ENCODE results near the gene BRPF1.
A peak's percentile ranks its signal among the peaks of the same experiment; 100 is the strongest.

BRPF1 gene

GRCh38 chr3:9776896-9777693 lies 45.6 kb downstream of the BRPF1 start:
- no peaks in the 10 kb centered on the region for H3K9me3 Mint-ChIP-seq
- peak overlapping the region; percentile 98 for H3K27ac Mint-ChIP-seq
- H3K36me3 Mint-ChIP-seq, result peaks cover 14 to 15% of the 10 kb centered on the region in 2 donors
- no peak for DNase-seq
- no peak overlapping the region for H3K4me3 Mint-ChIP-seq
- ATAC-seq (replicated peaks), result no peak
- no peaks in the 10 kb centered on the region for H3K27me3 Mint-ChIP-seq
- peaks cover 55 to 64% of the 10 kb centered on the region in 2 donors for H3K4me1 Mint-ChIP-seq

- ATAC-seq (replicated peaks) (no peak), DNase-seq (no peak)
- H3K4me3 Mint-ChIP-seq, result peak overlapping the region in 1 of 2 donors; percentile 35
- peak overlapping the region; percentile 98 for H3K27ac Mint-ChIP-seq
- peaks cover 19 to 20% of the 10 kb centered on the region in 2 donors for H3K36me3 Mint-ChIP-seq
- no peaks in the 10 kb centered on the region for H3K9me3 Mint-ChIP-seq
- peaks cover 61 to 69% of the 10 kb centered on the region in 2 donors for H3K4me1 Mint-ChIP-seq
- no peaks in the 10 kb centered on the region for H3K27me3 Mint-ChIP-seq
Observed at GRCh38 chr3:9777694-9778021, 46.1 kb downstream of the BRPF1 start.

DNA sequence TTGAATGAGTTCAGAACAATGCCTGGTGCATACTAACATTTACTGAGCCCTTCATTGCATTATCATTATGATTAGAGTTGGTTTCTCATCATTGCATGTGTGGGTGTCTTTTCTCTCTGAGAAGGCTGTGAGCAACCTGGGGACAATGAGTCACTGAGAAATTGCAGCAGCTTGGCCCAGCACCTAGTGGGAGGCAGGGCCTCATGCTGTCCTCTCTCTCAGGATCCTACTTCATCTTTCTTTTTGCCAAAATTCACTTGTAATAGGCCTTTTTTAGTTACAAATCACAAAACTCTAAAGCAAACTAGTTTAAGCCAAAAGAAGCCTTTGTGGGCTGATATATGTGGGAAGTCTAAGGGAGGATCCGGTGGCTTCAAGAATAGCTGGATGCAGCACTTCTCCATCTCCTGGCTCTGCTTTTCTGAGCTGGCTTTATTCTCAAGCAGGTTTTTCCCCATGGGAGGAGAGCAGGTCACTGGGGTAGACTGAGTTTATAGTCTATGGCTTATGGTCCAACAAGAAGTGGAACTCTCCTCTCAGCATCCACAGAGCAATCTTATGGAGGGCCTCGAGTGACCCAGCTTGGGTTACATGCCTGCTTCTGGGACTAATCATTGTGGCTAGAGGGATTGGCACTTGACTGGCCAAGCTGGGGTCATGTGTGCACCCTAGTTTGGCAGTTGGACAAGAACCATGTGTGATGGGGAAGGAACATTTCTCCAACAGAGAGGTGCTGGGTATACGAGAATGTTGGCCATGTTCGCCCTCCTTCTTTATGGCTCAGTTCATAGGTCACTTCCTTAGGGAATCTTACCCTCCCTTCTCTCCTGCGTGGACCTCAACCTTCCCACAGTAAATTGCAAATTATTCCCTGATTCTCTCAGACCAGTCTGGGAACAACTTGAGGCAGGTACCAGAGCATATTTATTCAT lies 46.9 kb downstream of the BRPF1 start:
- DNase-seq, result peak; percentile 48
- ATAC-seq (replicated peaks), result peak; percentile 52 to 59
- H3K9me3 Mint-ChIP-seq, result no peaks in the 10 kb centered on the region
- peaks cover 63 to 74% of the 10 kb centered on the region in 2 donors for H3K4me1 Mint-ChIP-seq
- no peaks in the 10 kb centered on the region for H3K27me3 Mint-ChIP-seq
- peak overlapping the region; percentile 98 for H3K27ac Mint-ChIP-seq
- H3K36me3 Mint-ChIP-seq, result peaks cover 25% of the 10 kb centered on the region in 2 donors
- peak overlapping the region; percentile 60 to 63 for H3K4me3 Mint-ChIP-seq

DNA sequence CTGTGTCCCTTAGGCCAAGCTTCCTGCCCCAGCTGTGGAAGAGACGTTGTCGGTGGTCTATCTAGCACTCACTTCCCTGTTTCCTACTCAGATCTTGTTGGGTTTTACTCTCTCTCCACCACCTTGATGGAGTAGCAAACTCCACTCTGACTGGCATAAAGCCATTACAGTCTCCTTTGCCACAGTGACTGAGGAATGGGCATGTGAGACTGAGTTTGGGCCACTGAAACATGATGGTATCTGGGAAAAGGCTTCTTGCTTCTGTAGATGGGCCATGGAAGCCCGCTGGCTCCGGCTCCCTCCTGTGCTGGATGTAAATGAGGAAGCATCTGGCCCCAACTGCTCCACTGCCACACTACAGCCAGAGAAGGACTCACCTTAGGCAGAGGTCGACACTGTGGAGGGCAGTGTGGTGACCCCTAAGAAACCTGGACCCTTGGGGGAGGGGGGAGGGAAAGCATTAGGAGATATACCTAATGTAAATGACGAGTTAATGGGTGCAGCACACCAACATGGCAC lies 47.6 kb downstream of the BRPF1 start:
- ATAC-seq (replicated peaks) (peak; percentile 0 to 7), DNase-seq (no peak)
- Mint-ChIP-seq H3K4me1 (peaks cover 61 to 74% of the 10 kb centered on the region in 2 donors), H3K4me3 (peak overlapping the region; percentile 63 to 78), H3K36me3 (peaks cover 25 to 28% of the 10 kb centered on the region in 2 donors), H3K27ac (peak overlapping the region; percentile 98), H3K27me3 (no peaks in the 10 kb centered on the region), H3K9me3 (no peaks in the 10 kb centered on the region)

DNA sequence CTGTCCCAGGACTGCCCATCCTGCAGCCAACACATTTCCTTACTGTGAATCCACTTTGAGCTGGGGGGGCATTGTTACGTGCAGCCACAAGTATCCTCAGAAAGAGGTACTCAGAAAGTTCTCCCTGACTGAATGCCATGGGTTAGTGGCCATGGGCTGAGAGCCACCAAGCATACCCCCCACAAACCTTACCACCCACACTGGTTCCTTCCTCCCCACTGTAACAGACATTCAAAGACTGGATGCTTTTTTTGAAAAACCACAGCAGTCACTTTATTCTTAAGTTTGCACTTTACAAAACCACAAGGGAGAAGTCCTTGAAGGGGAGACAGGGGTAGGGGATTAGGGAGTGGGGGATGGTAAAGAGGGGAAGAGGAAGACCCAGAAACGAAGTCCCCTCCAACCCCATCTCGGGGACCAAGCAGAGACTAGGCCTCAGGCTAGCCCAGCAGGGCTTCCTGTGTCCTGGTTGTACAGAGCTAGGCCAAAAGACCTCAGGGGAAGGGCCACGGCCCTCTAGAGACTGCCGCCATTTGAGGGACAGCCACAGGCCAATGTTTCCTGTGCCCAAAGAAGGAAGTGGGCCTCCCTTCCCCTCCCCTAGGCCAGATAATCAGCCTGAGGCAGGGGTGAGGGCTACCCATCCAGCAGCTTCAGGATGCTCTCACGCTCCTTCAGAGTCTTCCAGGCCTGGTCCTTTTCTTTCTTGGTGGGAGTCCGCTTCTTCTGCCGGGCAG lies 48.4 kb downstream of the BRPF1 start:
- H3K36me3 Mint-ChIP-seq, result peaks cover 27 to 30% of the 10 kb centered on the region in 2 donors
- H3K27ac Mint-ChIP-seq, result peak overlapping the region; percentile 98
- no peaks in the 10 kb centered on the region for H3K27me3 Mint-ChIP-seq
- H3K4me1 Mint-ChIP-seq, result peaks cover 61 to 74% of the 10 kb centered on the region in 2 donors
- H3K4me3 Mint-ChIP-seq, result peak overlapping the region; percentile 75 to 78
- ATAC-seq (replicated peaks) (peak; percentile 82 to 84), DNase-seq (peak; percentile 81)
- H3K9me3 Mint-ChIP-seq, result no peaks in the 10 kb centered on the region

DNA sequence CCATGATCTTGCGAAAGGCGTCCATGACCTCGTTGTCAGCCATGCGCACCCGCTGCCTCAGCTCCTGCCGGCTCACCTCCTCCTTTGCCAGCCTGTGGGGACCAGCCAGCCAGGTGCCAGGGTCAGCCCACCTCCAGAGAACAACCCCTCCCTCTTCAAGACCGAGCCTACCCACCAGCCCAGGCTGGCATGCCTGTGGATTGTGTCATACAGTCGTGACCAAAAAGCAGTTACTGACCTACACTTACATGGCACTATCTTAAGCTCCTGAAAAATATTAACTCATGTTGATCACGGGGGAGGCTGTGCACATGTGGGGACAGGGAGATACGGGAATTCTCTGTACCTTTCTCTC lies 48.9 kb downstream of the BRPF1 start:
- no peaks in the 10 kb centered on the region for H3K9me3 Mint-ChIP-seq
- H3K36me3 Mint-ChIP-seq, result peaks cover 33 to 35% of the 10 kb centered on the region in 2 donors
- peak in 1 of 2 donors; percentile 3 for ATAC-seq (replicated peaks)
- H3K4me1 Mint-ChIP-seq, result peaks cover 59 to 74% of the 10 kb centered on the region in 2 donors
- peak overlapping the region; percentile 75 to 78 for H3K4me3 Mint-ChIP-seq
- H3K27me3 Mint-ChIP-seq, result no peaks in the 10 kb centered on the region
- H3K27ac Mint-ChIP-seq, result peak overlapping the region; percentile 98
- no peak for DNase-seq

DNA sequence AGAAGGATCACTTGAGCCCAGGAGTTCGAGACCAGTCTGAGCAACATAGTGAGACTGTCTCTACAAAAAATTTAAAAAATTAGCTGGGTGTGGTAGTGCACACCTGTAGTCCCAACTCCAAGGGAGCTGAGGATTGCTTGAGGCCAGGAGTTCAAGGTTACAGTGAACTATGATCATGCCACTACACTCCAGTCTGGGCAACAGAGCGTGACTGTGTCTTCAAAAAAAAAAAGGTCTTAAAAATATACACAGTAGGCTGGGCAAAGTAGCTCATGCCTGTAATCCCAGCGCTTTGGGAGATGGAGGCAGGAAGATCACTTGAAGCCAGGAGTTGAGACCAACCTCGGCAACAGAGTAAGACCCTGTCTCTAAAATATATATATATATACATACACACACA lies 49.4 kb downstream of the BRPF1 start:
- Mint-ChIP-seq H3K4me3 (peak overlapping the region; percentile 75 to 78), H3K27me3 (no peaks in the 10 kb centered on the region), H3K27ac (peak overlapping the region; percentile 98), H3K9me3 (no peaks in the 10 kb centered on the region), H3K36me3 (peaks cover 36 to 40% of the 10 kb centered on the region in 2 donors), H3K4me1 (peaks cover 59 to 72% of the 10 kb centered on the region in 2 donors)
- ATAC-seq (replicated peaks) (no peak), DNase-seq (no peak)

GRCh38 chr3:9781551-9781950 lies 50.0 kb downstream of the BRPF1 start:
- Mint-ChIP-seq H3K4me3 (peak overlapping the region in 1 of 2 donors; percentile 16), H3K27ac (peak overlapping the region; percentile 98), H3K9me3 (no peaks in the 10 kb centered on the region), H3K27me3 (no peaks in the 10 kb centered on the region), H3K36me3 (peaks cover 42 to 46% of the 10 kb centered on the region in 2 donors), H3K4me1 (peaks cover 57 to 72% of the 10 kb centered on the region in 2 donors)
- DNase-seq (no peak), ATAC-seq (replicated peaks) (no peak)

DNA sequence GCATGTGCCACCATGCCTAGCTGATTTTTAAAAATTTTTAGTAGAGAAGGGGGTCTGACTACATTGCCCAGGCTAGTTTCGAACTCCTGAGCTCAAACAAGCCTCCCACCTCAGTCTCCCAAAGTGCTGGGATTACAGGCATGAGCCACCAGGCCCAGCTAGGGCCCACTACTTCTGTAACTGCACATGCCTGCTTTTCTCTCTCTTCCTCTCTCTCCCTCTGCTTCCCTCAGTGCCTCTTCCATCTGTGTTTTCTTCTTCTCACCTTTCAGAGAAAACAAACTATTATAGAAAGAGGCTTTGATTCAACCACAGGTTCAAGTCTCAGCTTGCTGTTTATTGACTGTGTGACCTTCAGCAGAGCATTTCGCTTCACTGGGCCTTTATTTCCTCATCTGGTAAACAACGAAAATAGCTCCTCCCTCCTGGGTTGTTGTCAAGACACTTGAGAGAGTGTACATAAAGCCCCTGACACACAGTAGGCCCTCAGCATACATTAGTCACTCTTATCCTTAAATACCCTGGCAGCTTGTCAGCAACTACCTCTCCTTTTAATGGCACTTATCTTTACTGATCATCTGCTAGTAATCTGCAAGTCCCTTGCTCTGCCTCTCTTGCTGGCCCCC lies 50.6 kb downstream of the BRPF1 start:
- Mint-ChIP-seq H3K4me3 (peak overlapping the region; percentile 55), H3K27ac (peak overlapping the region; percentile 98), H3K27me3 (no peaks in the 10 kb centered on the region), H3K9me3 (no peaks in the 10 kb centered on the region), H3K36me3 (peaks cover 46 to 52% of the 10 kb centered on the region in 2 donors), H3K4me1 (peaks cover 53 to 68% of the 10 kb centered on the region in 2 donors)
- ATAC-seq (replicated peaks) (no peak), DNase-seq (no peak)

DNA sequence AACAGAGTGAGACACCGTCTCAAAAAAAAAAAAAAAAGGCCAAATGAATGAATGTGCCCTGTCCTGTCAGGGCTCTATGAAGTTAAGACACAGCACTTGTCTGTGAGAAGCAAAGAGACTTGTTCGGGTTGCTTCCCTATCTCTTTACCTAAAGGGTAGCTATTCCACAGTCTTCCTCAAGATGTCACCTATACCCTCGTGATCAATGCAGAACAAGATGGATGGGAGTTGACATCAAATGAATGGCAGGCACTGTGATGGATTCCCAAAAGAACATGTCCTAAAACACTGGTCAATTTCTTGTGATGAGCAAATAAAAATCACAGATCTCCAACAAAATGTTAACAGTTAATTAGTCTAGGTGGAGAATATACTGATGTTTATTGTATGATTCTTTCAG lies 51.2 kb downstream of the BRPF1 start:
- H3K9me3 Mint-ChIP-seq, result no peaks in the 10 kb centered on the region
- no peaks in the 10 kb centered on the region for H3K27me3 Mint-ChIP-seq
- peaks cover 53 to 58% of the 10 kb centered on the region in 2 donors for H3K36me3 Mint-ChIP-seq
- ATAC-seq (replicated peaks) (no peak), DNase-seq (no peak)
- H3K4me1 Mint-ChIP-seq, result peaks cover 50 to 68% of the 10 kb centered on the region in 2 donors
- peak overlapping the region; percentile 98 for H3K27ac Mint-ChIP-seq
- peak overlapping the region in 1 of 2 donors; percentile 55 for H3K4me3 Mint-ChIP-seq

DNA sequence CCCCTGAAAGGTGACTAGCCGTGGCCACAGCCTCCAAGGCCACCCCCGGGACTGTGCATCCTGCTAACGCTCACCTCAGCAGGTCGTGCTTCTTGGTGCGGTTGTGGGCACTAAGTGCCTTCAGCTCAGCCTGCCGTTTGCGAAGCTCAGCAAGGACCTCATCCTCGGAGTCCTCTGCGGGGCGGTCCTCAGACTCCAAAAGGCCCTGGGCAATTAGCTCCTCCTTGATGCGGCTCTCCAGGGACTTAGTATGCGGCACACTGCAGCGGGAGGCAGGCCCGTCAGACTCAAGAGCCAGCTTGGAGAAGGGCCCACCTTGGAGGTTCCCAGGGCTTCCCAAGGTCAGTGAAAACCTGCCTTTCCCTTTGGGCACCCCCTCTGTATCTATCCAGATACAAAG lies 52.4 kb downstream of the BRPF1 start:
- Mint-ChIP-seq H3K4me1 (peaks cover 41 to 60% of the 10 kb centered on the region in 2 donors), H3K27me3 (no peaks in the 10 kb centered on the region), H3K9me3 (no peaks in the 10 kb centered on the region), H3K27ac (no peak overlapping the region), H3K4me3 (no peak overlapping the region), H3K36me3 (peaks cover 53 to 60% of the 10 kb centered on the region in 2 donors)
- no peak for ATAC-seq (replicated peaks)
- DNase-seq, result no peak

DNA sequence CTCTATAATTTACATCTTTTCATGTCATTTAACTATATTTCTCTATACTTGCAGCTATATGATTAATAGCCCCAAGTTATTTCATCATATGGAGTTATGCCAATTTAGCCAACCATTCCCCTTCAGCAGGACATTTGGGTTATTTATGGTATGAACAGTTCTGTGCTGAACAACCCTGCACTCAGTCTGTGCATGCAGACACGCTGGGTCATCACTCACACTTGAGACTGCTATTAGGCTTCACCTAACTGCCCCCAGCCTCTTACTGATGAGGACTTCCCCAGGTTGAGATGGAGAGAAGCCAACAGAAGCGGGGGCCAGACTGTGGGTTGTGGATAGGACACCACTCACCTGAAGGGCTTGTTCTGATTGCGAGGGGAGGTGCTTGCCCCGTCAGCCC lies 53.4 kb downstream of the BRPF1 start:
- Mint-ChIP-seq H3K27ac (no peak overlapping the region), H3K27me3 (no peaks in the 10 kb centered on the region), H3K9me3 (no peaks in the 10 kb centered on the region), H3K36me3 (peaks cover 59 to 67% of the 10 kb centered on the region in 2 donors), H3K4me3 (no peak overlapping the region), H3K4me1 (peaks cover 31 to 60% of the 10 kb centered on the region in 2 donors)
- ATAC-seq (replicated peaks) (no peak), DNase-seq (no peak)

GRCh38 chr3:9785602-9786001 lies 54.1 kb downstream of the BRPF1 start:
- Mint-ChIP-seq H3K27ac (peak overlapping the region; percentile 47), H3K27me3 (no peaks in the 10 kb centered on the region), H3K36me3 (peaks cover 59 to 68% of the 10 kb centered on the region in 2 donors), H3K4me1 (peaks cover 29 to 60% of the 10 kb centered on the region in 2 donors), H3K9me3 (no peaks in the 10 kb centered on the region), H3K4me3 (no peak overlapping the region)
- no peak for ATAC-seq (replicated peaks)
- DNase-seq, result no peak

All from stimulated activated naive B cell treated with anti-CD40 and anti-IgM and Interleukin-4, amounts not matched to agents 10 μg/mL and 1 μg/mL and 100 μg/mL, for 72 hours (primary cell).